Ascending aorta (tissue), 2 donors: Measurements from ENCODE around the gene SIKE1. TPM values are rescaled to one million over a fixed set of nuclear protein-coding genes. Genes with fewer than 3 reads are reported as not detected.
"Not testable (repeated sequence)": the region's sequence is repeated elsewhere in the genome, so short reads cannot be mapped to it uniquely, and the experiment has no call there.

Experiments
- DNase-seq, 2 donors: peaks; one replicate each; pipeline ENCODE4 v3.0.0-alpha.2; 2019; ENCODE audit warnings: low spot score in 2 of 2
- H3K27ac ChIP-seq, 2 donors: fragments of 200-600 bp; sonication (generic); one replicate each; pipeline ENCODE4 v1.5.1; 2016 to 2017; ENCODE audit warnings: mild to moderate bottlenecking in 1 of 2
- H3K27me3 ChIP-seq: fragments of 200-600 bp; sonication (generic); one replicate; pipeline ENCODE4 v1.5.1; 2017
- H3K36me3 ChIP-seq, 2 donors: fragments of 200-600 bp; sonication (generic); one replicate each; pipeline ENCODE4 v1.5.1; 2016
- H3K4me1 ChIP-seq, 2 donors: fragments of 200-600 bp; sonication (generic); one replicate each; pipeline ENCODE4 v1.5.1; 2016 to 2017; ENCODE audit warnings: mild to moderate bottlenecking in 1 of 2
- H3K4me3 ChIP-seq, 2 donors: fragments of 200-600 bp; sonication (generic); one replicate each; pipeline ENCODE4 v1.5.1; 2016 to 2017; ENCODE audit warnings: mild to moderate bottlenecking in 1 of 2
- H3K9me3 ChIP-seq, 2 donors: fragments of 200-600 bp; sonication (generic); one replicate each; pipeline ENCODE4 v1.5.1; 2016
- intact Hi-C: fragments of 100-400 bp; cut with DNase I; formaldehyde crosslinking; loops from one replicate; pipeline ENCODE4 v1.15.1; 2023
- total RNA-seq: library from RNA; depleted of rRNA; stranded (reverse); fragments of >200 nt; gene quantifications from one replicate; pipeline ENCODE4 v1.1.0, GENCODE V29; 2016
- TF ChIP-seq, protein P1 (sequence below), 3 experiments: fragments of 200-600 bp in 2 of 3; fragments of 450-650 bp in 1 of 3; sonication (generic) in 2 of 3; IDR thresholded peaks; one replicate each; pipeline ENCODE4 v1.5.1; 2016 to 2019; ENCODE audit warnings: antibody characterized with exemption in 3 of 3, mild to moderate bottlenecking in 1 of 3, moderate library complexity in 1 of 3

SIKE1 gene
- total RNA-seq, 1 donor from 2014 or later = 17.1 TPM

DNA sequence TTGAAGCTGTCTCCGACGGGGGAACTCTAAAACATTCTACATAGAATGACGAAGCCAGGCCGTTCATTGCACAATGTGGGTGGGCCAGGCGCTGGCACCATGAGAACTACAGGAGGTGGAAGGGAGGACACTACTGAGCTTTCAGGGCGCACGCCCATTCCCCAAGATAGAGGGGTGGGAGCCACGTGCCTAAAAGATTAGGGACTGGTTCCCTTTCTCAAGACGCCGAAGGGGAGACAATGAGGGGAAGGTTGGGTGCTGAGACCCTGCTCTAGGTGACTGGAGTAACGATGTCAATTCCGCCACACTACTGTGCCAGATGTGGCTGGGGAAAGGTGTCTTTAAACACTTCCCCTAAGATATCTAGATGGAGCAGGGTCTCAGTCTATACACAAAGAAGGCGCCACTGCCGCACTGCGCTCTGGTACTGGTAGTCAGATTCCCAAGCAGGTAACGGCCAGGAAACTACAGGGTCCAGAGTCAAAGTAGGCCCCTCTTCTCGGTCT is 23.5 kb downstream of the SIKE1 start:
- Histone ChIP-seq H3K4me3 (peak overlapping the region; percentile 81 to 89), H3K9me3 (no peaks in the 10 kb centered on the region), H3K27ac (peak overlapping the region; percentile 99), H3K27me3 (no peaks in the 10 kb centered on the region), H3K4me1 (peaks cover 0 to 34% of the 10 kb centered on the region in 2 donors), H3K36me3 (no peaks in the 10 kb centered on the region)
- peak in 1 of 2 donors; percentile 75 for DNase-seq
- intact Hi-C loops = loop anchor here (1.0 to 10.0 kb wide), 6 partner anchors 40 to 772 kb away; partner anchors contain the start of genes BCAS2, DENND2C and NRAS
- TF ChIP-seq, protein P1, sequence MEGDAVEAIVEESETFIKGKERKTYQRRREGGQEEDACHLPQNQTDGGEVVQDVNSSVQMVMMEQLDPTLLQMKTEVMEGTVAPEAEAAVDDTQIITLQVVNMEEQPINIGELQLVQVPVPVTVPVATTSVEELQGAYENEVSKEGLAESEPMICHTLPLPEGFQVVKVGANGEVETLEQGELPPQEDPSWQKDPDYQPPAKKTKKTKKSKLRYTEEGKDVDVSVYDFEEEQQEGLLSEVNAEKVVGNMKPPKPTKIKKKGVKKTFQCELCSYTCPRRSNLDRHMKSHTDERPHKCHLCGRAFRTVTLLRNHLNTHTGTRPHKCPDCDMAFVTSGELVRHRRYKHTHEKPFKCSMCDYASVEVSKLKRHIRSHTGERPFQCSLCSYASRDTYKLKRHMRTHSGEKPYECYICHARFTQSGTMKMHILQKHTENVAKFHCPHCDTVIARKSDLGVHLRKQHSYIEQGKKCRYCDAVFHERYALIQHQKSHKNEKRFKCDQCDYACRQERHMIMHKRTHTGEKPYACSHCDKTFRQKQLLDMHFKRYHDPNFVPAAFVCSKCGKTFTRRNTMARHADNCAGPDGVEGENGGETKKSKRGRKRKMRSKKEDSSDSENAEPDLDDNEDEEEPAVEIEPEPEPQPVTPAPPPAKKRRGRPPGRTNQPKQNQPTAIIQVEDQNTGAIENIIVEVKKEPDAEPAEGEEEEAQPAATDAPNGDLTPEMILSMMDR (IDR thresholded peaks at IDR 0.05) = no peak

DNA sequence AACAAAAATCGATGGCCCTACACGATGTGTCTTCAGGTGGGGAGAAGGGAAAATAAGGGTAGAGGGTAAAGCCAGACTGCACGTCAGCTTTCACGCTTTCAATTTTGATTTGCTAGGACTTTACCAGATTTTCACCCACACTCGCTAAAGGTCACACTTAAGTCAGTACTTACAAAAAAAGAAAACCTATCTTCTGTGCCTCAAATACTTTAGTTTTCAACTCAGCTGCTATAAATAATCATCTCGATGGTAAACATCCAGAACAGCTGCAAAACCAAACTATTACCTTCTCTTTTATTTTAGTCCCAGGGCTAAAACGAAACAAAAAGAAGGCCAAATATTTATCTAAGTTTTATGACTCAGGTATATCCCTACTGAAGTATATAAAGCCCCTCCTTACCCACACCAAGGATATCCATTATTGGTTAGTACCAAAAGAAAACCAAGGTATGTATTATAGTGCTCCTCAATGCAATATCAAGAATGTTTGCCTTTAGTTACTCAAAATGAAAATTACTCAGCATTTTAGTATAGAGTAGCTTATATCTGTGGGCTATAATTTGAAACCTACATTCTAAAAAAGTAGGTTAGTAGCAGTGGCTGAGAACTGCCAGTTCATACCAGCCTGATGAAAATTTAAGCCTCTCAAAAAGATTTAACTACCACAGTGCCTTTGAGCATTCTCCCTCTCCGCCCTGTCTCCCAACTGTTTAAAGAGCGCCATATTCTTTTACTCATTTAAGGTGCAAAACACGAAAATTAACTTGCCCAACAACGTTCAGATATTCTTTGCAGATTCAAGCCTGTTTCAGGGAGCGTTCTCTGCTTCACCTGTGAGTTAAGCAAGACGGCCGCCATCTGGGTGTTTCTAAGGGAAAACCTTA is 24.2 kb downstream of the SIKE1 start:
- DNase-seq = no peak
- H3K4me3 ChIP-seq = peak overlapping the region; percentile 81 to 89
- H3K36me3 ChIP-seq = no peaks in the 10 kb centered on the region
- peaks cover 0 to 41% of the 10 kb centered on the region in 2 donors for H3K4me1 ChIP-seq
- H3K9me3 ChIP-seq = no peaks in the 10 kb centered on the region
- peak overlapping the region; percentile 99 for H3K27ac ChIP-seq
- TF ChIP-seq, protein P1 (IDR thresholded peaks at IDR 0.05) = no peak
- intact Hi-C loops = loop anchor here (2.0 to 10.0 kb wide), 4 partner anchors 39 to 771 kb away; partner anchors contain the start of gene NRAS
- no peaks in the 10 kb centered on the region for H3K27me3 ChIP-seq

DNA sequence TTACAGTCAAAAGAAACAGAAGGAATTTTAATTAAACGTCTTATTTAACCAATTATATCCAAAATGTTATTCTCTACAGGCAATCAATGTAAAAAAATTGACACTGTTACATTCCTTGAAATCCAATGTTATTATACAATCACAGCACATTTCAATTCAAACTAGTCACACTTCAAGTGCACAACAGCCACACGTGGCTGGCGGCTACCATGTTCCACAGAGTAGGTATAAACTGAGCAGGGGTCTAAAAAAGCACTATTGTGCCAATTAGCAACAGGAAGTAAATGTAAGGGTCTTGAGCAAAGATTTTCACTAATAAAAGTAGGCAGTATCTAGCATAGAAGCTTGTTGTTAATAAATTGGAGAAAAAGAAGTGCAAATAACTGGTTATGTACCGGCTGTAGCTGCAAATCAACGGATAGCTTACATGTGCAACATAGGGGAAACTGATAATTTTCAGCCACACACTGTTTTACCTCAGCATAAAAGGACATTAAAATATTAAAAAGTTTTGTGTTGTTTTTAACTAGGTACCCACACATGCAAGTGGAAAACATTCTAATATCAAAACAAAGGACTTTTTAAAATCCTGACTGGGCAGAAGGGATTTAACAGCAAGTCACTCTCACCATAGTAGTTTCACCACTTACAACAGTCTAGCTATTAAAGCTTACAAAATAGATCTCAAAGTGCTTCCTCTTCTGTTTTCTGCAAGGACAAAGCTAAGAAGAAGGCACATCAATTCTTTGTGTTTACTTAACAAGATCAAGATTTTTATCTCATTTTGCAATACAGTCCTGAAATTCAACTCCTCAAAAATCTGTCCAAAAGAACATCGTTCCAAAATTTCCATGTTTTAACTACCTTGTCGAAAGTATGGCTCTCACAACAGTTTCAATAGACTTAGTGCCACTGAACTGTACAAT is 25.2 kb downstream of the SIKE1 start:
- TF ChIP-seq, protein P1 (IDR thresholded peaks at IDR 0.05) = no peak
- DNase-seq = no peak
- intact Hi-C loops = loop anchor here (5.0 to 10.0 kb wide), 3 partner anchors 300 to 770 kb away; no protein-coding TSS in a partner anchor
- no peak overlapping the region for H3K27ac ChIP-seq
- no peaks in the 10 kb centered on the region for H3K27me3 ChIP-seq
- peaks cover 0 to 4% of the 10 kb centered on the region in 2 donors for H3K36me3 ChIP-seq
- peak overlapping the region; percentile 81 to 89 for H3K4me3 ChIP-seq
- H3K4me1 ChIP-seq = peaks cover 0 to 49% of the 10 kb centered on the region in 2 donors
- no peaks in the 10 kb centered on the region for H3K9me3 ChIP-seq

DNA sequence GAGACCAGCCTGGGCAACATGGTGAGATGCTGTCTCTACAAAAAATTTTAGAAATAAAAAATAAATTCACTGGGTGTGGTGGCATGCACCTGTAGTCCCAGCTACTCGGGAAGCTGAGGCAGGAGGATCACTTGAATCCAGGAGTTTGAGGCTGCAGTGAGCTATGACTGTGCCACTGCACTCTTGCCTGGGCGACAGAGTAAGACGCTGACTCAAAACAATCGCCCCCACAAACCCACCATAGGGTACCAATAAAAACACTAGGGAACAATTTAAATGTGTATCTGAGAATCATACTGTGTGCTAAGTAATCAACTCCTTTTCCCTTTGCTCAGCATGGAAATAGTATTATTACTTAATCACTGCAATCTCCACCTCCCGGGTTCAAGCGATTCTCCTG is 26.8 kb downstream of the SIKE1 start:
- H3K36me3 ChIP-seq = peaks cover 10 to 20% of the 10 kb centered on the region in 2 donors
- not testable (repeated sequence) for H3K27me3 ChIP-seq, DNase-seq, H3K4me3 ChIP-seq, H3K9me3 ChIP-seq, H3K27ac ChIP-seq
- intact Hi-C loops = loop anchor here (10.0 kb wide), 2 partner anchors 301 to 769 kb away; no protein-coding TSS in a partner anchor
- H3K4me1 ChIP-seq = peaks cover 0 to 52% of the 10 kb centered on the region in 2 donors

DNA sequence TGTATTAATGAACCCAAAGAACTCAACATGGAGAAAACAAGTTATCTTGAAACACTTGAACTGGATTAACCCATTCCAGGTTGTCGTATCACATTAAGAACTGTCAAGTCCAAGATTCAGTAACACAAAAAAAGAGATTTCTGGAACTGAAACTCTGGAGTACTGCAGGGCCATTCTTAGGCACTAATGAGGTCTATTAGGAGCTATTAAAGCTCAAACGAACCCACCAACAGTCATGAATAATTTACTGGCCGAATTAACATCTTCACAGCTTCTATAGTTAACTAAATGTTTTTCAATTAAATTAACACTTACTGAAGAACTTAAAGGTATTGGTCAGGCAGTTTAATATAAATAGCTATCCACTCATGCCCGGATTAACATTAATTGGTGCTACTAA is 27.3 kb downstream of the SIKE1 start:
- H3K4me3 ChIP-seq = no peak overlapping the region
- H3K36me3 ChIP-seq = peaks cover 12 to 25% of the 10 kb centered on the region in 2 donors
- intact Hi-C loops = loop anchor here (10.0 kb wide), 2 partner anchors 302 to 768 kb away; no protein-coding TSS in a partner anchor
- peaks cover 0 to 53% of the 10 kb centered on the region in 2 donors for H3K4me1 ChIP-seq
- no peak for DNase-seq
- TF ChIP-seq, protein P1 (IDR thresholded peaks at IDR 0.05) = no peak
- H3K9me3 ChIP-seq = no peaks in the 10 kb centered on the region
- no peaks in the 10 kb centered on the region for H3K27me3 ChIP-seq
- H3K27ac ChIP-seq = no peak overlapping the region
